ENCODE data around the gene DKK1. TPM values are rescaled to one million over a fixed set of nuclear protein-coding genes. Genes with fewer than 3 reads are reported as not detected.

DKK1 gene, protein sequence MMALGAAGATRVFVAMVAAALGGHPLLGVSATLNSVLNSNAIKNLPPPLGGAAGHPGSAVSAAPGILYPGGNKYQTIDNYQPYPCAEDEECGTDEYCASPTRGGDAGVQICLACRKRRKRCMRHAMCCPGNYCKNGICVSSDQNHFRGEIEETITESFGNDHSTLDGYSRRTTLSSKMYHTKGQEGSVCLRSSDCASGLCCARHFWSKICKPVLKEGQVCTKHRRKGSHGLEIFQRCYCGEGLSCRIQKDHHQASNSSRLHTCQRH
- 22.5 TPM for total RNA-seq

DNA sequence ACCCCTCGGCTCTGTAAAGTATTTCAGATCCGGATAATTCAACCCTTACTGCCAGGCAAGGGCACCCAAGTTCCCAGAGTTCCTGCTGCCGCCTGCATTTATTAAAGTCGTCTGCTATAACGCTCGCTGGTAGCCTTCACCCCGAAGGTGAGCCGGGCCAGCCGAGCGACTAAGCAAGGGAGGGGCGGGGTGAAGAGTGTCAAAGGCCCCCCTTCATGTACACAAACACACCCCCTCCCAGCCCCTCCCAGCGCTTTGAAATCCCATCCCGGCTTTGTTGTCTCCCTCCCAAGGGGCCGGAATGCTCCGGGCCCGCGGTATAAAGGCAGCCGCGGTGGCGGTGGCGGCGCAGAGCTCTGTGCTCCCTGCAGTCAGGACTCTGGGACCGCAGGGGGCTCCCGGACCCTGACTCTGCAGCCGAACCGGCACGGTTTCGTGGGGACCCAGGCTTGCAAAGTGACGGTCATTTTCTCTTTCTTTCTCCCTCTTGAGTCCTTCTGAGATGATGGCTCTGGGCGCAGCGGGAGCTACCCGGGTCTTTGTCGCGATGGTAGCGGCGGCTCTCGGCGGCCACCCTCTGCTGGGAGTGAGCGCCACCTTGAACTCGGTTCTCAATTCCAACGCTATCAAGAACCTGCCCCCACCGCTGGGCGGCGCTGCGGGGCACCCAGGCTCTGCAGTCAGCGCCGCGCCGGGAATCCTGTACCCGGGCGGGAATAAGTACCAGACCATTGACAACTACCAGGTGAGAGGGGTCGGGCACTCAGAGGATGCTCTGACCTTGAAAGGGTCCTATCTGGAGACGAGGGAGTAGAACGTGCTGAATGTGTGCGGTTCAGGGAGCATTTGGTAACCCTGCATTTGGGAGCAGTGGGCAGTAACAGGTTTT lies at the start of gene DKK1:
DKK1 (plus strand) TSS at position 349 of the 889 bp plus-strand sequence; CDS start at position 503, 154 bp downstream.
- peak; percentile 65 for DNase-seq (ENCODE audit: low spot score)

DNA sequence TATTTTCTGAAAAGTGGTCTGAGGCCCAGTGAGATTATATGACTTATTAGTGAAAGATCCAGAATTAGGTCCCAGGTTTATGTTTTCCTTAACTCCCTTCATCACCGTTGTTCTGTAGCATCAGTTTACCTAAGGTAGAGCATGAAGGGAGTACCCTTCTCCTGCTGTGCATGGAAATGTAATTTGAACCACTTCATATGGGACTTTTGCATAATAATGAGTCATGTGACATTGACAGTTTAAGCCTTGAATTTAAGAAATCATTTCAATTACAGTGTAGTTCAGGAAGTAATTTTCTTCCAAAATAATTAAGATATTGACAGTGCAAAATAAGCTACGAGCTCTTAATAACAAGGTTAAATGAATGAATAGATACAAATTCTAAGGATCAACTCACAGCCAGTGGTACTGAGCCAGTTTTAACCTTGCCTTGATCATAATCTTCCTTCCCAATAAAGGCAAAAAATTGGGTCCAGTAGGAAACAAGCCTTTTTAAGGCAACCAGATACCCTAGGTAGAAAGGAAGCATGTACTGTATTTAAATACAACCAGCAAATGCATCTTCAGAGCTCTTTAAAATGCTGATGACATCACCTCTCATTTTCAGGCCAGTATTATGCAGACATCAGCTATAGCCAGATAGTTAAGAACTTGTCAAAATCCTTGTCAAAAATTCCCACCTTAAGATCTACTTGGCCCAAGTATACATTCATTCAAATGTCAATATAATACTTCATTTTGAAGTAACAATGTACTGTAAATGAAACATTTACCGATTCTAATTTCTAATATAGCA lies 48.8 kb upstream of the DKK1 start:
- DNase-seq (ENCODE audit: low spot score): no peak

DNA sequence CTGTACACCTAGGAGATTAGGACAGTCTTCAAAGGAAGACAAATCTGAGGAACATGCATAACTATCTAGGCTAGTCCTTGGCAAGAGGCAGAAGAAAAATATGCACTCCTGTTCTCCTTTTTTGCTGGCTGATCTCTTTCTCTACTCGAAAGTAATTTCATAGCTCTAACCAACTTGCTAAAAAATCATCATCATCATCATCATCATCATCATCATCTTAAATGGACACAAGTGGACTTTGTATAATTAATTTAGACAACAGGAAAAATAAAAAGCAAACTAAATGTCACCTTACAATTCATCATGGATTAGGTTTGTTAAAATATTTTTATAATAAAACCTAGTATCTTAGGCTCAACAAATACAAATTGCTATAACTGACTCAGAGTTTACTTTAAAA lies 47.2 kb upstream of the DKK1 start:
- no peak for DNase-seq (ENCODE audit: low spot score)

DNA sequence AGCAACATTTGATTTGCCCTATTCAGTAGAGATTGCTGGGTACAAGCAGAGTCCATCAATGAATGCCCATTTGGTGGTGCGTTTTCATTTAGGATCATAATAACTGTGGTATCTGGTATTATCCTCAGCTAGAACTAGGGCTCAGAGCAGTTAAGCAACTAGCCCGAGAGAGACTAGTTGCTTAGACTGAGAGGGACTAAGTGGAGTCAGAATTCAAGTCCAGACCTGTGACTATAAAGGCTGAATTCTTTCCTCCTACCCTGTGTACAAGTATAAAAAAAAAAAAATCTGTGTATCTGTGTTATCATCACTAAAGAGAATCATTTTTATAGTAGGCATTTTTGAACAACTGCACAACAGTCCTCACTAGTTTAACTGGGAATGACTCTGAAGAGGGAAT lies 45.3 kb upstream of the DKK1 start:
- no peak for DNase-seq (ENCODE audit: low spot score)

DNA sequence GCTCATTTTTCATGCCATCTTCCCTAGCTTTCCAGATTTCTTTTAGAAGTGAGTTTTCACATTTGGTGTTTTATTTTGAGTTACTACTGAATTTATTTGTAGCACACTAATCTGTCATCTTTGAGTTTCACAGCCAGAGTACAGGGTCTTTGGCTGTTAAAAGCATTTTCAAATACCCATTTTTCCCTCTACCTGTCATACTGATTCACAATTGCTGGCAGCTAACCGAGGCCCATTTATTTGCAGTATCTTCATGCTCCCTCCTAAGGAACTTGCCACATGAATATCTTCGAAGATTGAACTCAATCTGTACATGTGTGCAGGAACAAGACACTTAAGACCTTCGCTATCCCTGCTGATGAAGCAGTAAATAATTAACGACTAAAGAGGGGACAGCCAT lies 44.8 kb upstream of the DKK1 start:
- DNase-seq (ENCODE audit: low spot score): no peak

DNA sequence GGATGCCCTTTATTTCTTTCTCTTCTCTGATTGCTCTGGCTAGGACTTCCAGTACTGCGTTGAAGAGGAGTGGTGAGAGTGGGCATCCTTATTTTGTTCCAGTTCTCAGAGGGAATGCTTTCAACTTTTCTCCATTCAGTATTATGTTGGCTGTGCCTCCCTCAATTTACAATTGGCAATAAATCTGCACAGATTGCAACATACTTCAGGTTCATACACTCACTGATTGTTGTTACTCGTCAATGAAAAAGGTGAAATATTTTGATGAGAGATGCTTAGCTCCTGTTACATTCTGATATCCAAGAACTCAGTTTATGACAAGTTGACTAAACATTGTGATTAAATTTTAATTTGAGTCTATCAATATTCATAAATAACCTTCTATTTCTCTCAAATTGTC lies 37.9 kb upstream of the DKK1 start:
- no peak for DNase-seq (ENCODE audit: low spot score)

DNA sequence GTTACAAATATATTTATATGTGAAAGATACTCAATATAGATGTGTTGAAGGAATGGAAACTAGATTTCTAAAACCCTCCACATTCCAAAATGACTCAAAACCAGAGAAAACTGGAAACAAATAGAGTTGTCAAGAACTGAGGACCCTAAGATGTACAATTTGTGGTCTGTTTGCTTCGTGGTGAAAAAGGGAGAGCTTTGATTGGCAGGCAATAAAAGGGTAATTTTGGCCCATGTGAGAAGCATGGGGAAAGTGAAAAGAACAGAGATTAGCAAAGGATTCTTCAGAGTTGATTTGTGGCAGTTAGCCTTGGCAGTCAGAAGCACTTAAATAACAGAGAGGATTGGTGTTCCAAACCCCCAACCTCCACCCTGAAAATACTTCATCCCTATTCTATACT lies 37.1 kb upstream of the DKK1 start:
- no peak for DNase-seq (ENCODE audit: low spot score)

DNA sequence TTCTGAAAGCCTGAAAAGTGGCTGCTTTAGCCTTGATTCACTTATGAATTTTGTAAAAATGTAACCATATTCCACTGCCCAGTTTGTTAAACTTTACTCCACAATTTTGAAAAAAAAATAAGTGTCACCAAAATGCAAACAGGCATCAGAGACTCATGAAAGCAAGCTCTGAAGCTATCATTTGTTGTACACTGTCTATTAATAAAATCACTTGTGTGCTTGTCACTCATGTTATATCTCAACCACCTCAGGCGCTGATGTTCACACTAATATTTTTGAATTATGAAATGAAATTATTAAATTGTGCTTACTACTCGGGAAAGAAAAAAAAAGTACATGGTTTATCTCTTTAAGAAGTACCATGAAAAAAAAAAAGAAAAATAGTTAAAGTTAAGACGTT lies 34.5 kb upstream of the DKK1 start:
- DNase-seq (ENCODE audit: low spot score): no peak

DNA sequence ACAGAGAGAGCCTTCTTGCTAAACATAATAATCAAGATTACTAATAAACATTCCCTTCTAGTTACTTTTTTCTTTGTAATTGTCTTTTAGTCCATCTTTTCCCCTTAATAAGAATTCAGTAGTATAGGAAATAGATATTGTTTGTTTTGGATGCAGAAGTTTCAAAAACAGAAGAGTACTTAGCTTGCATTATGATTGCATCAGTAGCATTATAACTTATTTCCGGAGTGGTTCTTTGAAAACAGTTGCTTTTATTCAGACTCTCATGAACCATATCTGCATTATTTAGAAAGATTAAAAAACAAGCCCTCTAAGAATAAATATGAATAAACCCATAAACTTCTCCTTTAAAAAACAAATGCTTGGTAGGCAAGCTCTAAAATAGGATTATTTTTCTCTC lies 34.0 kb upstream of the DKK1 start:
- DNase-seq (ENCODE audit: low spot score): no peak

DNA sequence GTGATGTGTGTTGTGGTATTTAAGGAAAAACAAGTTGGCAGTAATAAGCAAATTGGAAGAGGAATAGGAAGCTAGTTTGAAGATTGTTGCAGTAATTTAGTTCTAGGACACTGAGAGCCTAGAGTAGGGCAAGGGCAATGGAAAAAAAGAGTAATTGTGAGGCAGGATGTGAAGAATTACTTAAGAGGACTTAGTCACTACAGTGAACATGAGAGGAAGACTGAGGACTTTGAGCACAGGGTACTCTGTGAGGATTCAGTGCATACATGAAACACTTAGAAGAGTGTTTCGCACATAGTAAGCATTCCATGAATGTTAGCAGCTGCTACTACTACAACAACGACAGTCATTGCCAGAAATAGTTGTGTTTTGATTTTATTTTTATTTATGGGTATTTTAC lies 30.9 kb upstream of the DKK1 start:
- DNase-seq (ENCODE audit: low spot score): no peak

DNA sequence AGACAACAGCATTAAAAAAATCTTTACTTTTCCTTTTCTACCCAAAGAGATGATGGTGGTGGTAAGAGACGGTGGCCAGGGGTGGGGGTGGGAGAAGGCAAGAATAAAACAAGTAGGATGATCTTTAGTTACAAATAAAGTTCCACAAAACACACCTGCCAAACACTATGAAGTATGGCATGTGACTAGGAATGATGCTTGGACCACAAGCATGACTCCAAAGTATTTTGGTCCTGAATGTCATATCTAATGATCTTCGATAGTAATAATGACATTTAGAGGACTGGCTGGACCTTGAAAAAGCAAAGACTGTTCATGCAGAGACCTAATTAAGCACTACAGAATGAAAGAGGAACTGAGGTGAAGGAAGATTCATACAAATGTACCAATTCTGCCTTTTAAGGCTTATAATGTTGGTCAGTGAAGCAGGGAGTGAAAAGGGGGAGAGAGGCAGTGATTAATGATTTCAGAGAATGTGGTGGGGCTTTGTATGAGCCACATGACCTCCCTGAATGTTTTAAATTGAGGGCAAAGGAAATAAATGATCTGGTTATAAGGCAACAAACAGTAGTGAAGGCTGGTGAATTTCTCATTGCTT lies 29.6 kb upstream of the DKK1 start:
- no peak for DNase-seq (ENCODE audit: low spot score)

DNA sequence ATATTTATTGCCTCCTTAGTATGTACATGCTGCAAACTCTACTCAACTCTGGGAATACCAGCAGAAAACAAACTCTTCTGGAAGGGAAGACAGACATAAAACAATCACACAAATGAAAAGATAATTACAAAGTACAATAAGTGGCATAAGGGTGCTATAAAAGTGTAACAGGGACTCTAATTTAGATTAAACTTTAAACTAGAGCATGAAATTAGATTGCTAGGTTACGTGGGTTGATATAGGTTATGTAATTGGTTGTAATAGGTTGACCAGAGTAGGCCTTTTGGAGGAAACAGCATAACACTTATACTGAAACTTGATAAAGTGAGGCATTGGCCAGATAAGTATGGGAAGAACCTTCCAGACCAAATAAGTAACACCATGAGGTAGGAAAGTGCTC lies 26.2 kb upstream of the DKK1 start:
- DNase-seq (ENCODE audit: low spot score): no peak

DNA sequence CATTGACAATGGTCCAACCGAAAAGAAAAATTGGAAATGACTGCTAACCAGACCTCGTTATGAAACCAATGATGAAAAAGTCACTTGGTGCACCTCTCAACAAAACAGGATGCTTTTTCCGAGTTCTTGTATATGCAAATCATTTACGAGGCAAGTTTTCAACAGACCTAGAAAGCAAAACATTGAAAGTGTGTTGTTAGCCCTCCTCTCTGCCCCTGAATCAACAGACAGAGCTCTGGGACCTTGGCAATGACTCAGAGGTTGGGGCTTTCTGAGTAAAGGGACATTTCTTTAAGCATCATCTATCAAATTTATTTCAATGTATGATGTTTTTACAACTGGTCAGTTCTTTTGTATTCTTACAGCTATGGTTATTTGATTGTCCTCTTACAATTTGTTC lies 16.3 kb upstream of the DKK1 start:
- DNase-seq (ENCODE audit: low spot score): no peak

DNA sequence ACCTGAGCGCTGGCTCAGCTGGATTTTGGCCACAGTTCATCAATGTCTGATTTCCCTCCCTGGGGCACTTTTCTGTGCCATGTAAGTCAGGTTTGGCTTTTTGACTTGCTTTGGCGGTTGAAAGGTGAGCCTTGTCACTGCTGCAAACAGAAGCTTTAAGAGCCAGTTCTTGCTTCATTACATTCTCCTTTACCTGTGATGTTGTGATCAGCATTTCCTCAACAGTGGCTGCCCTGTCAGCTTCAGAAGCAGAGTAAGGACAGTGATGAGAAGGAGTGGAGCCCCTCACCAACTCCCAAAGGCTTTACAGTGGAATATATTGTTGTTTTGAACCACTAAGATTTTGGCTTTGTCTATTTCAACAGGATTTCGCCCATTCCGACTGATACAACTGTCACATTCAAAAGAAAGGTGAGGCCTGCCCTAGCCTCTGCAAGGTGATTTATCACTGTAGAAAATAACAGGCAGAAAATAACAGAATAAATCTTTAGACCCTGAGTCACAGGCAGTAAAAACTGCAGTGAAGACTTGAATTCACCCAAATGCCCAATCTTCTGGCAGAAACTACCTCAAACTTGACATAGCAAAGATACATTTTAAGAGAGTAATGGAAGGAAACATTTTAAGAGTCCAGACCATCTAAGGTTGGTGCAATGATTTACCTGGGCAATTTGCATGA lies 13.3 kb upstream of the DKK1 start:
- DNase-seq (ENCODE audit: low spot score): no peak

DNA sequence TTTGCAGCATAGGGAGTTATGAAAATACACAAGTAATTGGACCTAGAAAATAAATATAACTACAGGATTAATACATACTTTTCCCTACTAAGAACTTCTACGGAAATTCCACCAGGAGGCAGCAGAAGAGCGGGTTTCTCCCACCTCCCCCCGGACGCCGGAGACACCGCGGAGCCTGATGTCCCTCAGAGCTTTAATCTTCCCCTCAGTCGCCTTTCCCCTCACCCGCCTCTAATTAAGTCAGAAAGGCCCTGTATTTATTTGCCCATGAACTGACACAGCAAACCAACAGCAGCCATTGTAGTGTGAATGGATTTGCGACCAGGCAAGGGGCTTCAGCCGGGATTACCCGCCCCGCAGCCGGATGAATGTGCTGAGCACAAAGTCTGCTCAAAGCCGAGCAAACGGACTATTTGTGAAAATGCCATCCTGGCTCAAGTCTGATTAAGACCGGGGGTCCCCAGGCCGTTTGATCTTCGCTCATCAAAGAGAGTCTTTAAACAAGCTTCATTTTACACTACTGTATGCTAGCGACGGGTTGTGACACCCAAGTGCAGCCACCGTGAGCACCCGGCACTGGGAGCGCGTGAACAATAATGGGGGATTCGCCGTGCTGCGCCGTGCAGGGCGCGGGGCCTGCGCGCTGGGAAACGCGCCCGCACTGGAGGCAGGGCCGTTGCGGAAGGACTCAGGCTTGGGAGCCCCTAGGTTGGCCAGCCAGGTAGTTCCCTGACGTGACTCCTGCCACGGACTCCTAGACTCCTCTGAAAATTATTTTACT lies 5.6 kb upstream of the DKK1 start:
- DNase-seq (ENCODE audit: low spot score): no peak

DNA sequence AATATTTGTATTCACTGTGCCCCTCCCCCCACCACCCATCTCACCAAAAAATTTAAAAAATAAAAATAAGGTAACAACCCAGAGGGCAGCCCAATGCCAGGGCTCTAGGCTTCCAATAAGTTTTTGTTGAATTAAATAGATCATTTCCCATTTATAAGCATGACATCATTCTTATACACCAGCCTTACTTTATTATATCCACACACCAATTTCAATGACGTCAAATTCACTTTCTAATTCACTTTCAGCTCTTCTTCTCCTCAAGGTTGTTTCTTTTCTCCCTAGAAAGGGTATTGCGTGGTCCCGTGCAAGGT lies 1.2 kb upstream of the DKK1 start:
- no peak for DNase-seq (ENCODE audit: low spot score)

DNA sequence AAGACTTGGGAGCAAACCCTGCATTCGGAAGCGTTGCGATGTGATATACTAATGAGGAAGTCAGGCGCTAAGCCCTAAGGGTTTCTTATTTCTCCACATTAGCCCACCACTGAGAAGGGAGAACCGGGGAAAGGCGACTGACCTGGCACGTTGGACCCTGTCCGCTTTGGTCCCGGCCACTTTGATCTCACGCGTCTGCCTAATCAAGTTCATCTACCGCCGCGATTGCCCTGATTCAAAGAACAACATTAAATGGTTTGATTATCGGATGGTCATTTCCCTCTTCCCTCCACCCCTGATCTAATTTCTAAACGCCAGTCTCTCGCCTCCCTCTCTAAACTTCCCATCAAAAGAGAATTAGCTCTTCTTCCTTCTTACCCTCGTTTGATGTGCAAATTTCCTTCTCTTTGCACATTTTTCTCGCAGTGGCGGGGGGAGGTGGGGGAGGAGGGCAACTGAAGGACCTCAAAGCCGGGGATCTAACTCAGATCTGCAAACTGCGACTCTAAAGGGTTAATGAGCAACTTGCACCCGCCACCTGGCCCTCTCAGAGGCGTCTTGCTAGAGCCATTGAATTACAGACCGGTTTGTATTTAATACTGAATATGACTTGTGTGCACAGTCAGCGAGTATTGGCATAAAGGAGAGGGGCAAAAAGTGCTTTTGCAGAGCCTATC lies 687 bp upstream of the DKK1 start:
- no peak for DNase-seq (ENCODE audit: low spot score)

DNA sequence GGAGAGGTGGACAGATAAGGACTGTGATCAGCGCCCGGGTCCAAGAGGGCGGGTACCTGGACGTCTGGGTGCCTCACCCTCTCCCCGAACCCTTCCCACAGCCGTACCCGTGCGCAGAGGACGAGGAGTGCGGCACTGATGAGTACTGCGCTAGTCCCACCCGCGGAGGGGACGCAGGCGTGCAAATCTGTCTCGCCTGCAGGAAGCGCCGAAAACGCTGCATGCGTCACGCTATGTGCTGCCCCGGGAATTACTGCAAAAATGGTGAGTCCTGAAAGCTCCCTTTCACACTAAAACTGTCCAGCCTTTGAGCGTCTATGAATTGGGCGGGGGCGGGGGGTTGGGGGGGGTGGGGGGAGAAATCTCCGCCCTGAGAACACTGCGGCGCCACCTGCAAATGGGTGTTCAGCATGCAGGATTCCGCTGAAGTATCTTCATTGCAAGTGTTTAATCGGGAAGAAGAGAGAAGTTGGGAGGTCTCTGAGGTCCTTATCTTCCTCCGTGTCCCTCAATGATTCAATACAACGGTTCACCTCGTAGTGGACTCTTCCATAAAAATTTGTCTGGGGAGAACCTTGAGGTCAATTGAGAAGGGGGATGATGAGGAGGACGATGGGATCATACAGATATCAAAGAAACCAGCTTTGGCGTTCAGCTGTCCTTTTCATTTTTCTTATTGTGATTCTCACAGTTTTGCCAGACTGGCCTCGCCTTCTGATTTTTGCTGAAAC lies 906 bp downstream of the DKK1 start:
- DNase-seq (ENCODE audit: low spot score): no peak

DNA sequence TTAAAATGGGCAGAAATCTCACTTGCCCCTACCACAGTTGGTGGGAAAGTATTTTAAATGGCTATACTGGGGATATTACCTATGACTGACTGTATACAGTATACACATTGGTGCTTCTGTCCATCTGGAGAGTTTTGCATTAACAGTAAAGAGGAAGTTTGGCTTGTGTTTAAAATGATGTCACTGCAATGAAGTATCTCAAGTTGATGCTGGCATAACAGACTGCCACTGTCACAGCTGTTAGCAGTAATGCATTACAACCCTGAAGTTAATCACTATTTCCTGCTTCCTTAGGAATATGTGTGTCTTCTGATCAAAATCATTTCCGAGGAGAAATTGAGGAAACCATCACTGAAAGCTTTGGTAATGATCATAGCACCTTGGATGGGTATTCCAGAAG lies 1.9 kb downstream of the DKK1 start:
- no peak for DNase-seq (ENCODE audit: low spot score)

DNA sequence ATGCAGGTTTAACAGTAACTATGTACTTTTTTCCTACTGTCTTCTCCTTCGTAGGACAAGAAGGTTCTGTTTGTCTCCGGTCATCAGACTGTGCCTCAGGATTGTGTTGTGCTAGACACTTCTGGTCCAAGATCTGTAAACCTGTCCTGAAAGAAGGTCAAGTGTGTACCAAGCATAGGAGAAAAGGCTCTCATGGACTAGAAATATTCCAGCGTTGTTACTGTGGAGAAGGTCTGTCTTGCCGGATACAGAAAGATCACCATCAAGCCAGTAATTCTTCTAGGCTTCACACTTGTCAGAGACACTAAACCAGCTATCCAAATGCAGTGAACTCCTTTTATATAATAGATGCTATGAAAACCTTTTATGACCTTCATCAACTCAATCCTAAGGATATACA lies 2.4 kb downstream of the DKK1 start:
- DNase-seq (ENCODE audit: low spot score): no peak

All from ureter (tissue), 1 donor.